NCI-H1105 treated with DMSO at 0.1 percent for 48 hours (cell line): ENCODE data around the gene SND1.

Experiments used
- DNase-seq: peaks from one replicate; lab custom pipeline; 2025; lab: John Stamatoyannopoulos, UW

Gene SND1

DNA sequence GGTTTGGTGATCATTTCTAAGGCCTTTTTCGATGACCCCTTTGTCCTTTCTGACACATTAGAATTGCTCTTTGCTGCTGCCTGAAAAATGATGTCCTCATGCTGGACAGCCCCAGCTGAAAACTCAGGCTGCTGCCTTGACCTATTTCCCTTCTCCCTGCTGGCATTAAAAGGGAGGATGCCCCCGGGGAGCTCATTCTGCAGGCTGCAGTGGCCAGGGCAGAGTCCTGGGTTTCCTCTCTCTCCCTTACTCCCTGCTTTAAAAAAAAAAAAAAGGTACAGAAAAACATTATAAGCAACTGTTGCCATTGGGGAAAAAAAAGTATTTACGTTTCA, 343.9 kb downstream of the SND1 start:
- DNase-seq, result no peak

DNA sequence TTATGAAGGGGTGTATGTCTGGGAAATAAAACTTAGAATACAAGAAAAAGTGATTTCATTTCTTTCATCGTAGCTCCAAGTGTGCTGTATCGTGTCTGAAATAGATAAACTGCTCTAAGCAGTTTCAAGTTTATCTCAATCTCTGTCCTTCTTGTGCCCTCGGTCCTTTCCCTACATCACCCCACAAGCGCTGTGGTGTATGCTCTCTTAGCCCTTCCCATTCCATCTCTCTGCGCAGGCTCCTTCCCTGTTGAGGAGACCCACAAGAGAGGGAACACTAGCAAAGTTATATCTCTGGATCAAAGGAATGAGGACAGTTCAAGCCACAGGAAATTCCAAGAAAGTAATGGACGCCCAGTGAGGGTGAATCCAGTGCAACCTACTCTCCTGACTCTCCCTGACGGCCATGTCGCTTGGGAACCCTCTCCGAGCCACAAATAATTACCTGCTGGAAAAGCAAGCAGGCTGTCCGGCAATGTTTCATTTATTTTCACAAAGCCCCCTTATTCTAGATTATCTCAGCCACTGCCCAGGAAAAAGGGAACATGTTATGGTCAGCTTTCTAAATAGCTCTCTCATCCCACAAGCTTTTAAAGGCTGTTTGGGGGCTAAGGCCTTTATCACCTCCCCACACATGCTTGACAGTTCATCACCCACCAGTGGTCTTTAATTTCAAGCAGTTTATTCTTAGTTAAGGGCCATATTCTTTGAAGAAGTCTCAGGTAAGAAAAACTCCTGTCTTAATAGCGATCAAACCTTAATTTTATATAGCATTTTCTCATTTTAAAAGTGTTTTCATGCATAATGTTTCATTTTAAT, 344.5 kb downstream of the SND1 start:
- DNase-seq, result no peak

GRCh38 chr7:127997226-127997922, 345.4 kb downstream of the SND1 start:
- DNase-seq, result no peak

GRCh38 chr7:127998671-127999070, 346.7 kb downstream of the SND1 start:
- no peak for DNase-seq

- no peak for DNase-seq
Observed at GRCh38 chr7:128000048-128000447, 348.1 kb downstream of the SND1 start.

GRCh38 chr7:128000854-128001265, 348.9 kb downstream of the SND1 start:
- no peak for DNase-seq

GRCh38 chr7:128003167-128003566, 351.2 kb downstream of the SND1 start:
- DNase-seq, result no peak

GRCh38 chr7:128003787-128004186, 351.8 kb downstream of the SND1 start:
- DNase-seq, result no peak

DNA sequence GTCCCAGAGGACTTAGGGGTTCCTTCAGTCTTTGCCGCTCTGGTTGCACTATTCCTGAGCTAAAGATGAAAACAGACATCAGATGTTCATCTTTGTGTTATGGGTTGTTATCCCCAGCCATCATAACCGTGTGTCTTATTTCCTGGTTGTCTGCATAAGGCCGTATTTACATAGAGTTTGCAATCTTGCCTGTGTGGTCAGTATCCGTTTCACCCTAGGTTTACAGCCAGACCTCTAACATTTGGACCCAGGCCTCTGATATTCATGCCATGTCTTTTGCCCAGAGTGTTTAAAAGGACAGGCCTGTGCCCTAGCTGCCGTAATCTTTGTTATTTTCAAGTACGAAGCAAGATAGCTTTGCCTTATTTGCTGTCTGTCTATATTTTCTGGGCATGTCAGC, 352.6 kb downstream of the SND1 start:
- DNase-seq, result no peak

- DNase-seq, result peak; percentile 17
Observed at GRCh38 chr7:128005117-128005516, 353.1 kb downstream of the SND1 start.

DNA sequence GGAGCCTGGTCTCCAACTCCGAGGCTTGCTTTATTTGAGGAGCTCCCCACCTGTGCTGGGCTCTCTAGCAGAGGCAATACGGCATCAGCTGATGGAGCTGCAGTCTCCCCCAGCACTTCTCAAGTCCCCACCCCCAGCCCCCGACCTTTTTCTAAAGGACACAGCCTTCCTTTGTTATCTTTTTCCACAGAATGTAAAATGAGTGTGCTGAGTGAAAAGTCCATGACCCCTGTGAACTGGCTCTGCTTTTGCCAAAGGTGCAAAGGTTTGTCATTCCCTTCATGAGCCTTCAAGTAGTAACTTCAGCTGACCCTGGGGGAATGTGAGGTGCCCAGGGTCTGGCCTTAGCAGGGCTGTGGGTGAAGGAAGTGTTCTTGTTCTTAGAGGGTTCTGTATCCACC, 353.8 kb downstream of the SND1 start:
- no peak for DNase-seq

DNA sequence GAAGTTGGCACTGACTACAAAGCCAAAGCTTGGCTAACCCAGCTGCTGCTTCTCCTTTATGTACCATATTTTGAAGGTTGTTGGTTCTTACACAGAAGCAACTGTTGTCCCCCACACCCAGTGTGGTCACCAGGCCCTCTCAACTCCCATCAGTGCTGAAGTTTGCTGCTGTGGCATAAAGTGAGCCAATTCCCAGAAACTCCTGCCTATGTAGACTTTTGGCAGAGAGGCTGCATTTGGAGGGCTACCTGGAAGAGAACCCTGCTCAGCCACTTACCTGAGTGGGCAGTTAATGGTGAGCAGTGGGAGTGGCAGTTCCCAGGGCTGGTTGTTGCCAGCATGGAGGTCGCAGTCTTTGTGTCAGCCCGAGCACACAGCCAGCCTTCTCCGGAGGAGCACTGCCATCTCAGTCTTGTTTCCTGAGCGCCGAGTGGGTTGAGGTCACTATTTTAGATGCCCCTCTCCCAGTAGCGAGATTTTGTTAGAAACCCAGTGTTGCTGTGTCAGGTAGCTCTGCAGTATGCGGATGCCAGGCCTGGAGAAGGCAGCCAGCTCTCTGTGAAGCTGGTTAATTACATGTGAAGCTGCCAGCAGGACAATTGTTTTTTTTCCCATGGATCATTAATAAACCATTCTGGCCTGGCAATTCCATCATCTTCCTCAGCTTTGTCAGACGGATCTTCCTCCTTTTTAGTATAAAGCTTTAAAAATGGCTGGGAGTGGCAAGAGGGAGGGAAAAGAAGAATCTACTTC, 354.7 kb downstream of the SND1 start:
- DNase-seq, result no peak

DNA sequence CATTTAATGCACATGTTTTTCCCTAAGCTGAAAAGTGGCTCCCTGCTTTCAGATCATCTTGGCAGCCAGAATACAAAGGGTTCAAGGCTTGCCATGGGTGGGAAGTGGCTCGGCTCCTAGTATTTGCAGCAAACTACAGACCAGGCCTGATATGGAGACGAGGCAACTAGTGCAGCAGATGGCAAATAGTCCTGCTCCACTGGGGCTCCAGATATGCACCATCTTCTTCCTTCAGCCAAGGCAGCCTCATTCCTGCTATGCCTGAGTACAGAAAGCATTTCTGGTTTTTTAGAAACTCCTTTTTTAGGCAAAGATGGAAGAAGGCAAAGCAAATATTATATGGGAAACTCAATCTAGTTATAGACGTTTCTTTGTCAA, 355.3 kb downstream of the SND1 start:
- no peak for DNase-seq

- no peak for DNase-seq
Observed at GRCh38 chr7:128008141-128008540, 356.1 kb downstream of the SND1 start.

DNA sequence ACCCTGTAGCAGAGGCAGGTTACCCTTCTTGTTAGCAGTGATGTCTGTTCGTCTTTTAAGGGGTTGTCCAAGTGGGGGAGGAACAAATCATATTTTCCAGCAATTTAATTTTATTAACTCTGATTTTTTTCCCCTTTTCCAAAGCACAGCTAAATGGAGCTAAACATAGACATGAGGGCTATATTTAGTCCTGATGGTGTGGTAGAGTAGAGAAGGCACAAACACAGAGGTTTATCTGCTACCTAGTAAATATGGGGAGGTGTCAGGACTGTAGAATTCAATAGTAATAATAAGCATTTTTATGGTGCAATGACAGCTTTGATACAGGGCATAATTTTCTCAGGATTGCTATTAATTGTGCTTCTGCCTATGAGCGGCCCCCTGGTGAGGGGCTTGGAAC, 356.8 kb downstream of the SND1 start:
- no peak for DNase-seq

DNA sequence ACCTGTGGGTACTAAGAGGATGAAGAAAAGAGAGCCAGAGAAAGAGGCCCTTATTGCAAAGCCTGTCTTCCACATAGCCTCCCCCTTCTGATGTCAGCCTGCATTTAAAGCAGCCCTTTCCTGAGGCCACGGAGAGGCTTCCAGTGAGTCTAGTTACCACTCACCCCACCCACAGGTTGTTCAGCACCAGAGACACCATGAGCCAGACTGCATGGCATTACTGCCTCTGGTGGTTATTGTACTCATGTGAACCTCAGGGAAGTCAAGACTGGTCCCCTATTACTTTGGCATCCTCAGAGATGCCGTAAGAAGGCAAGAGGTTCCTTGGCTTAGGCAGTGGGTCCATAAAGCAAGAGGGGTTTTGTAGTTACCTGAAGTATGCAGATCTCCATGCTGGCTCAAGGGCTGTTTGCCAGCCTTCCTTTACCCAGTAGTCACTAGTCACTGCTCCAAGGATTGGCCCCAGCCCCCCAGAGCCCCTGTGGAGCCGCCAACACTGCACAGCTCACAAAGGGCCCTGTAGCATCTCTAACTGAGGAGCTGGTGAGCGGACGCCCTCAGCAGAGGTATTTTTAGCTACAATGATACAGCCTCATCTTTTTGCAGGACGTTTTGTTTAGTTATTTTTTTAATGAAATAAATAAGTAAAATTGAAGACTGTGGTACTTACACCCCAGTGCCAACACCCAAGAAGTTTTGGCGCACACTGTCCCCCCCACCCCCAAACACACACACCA, 358.6 kb downstream of the SND1 start:
- no peak for DNase-seq

GRCh38 chr7:128011131-128011661, 359.2 kb downstream of the SND1 start:
- no peak for DNase-seq

- DNase-seq, result no peak
Observed at GRCh38 chr7:128014811-128015210, 362.8 kb downstream of the SND1 start.

DNA sequence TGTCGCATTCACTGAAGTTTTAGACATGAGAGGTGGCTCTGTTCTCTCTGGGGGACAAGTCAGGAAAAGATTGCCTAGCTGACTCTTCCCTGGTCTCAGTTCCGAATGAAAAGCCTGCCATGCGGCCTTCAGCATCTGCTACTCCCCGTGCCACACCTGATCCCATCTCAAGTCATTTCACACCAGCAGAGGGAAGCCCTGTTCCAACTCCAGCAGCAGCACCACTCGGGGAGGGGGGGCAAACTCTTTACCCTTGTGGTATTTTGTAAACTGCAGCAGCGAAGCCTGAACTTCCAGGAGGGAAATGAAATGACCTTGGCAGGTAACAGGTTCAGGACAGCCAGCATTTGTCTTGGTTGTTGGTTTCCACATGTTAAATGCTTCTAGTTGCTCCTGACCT, 365.5 kb downstream of the SND1 start:
- no peak for DNase-seq

DNA sequence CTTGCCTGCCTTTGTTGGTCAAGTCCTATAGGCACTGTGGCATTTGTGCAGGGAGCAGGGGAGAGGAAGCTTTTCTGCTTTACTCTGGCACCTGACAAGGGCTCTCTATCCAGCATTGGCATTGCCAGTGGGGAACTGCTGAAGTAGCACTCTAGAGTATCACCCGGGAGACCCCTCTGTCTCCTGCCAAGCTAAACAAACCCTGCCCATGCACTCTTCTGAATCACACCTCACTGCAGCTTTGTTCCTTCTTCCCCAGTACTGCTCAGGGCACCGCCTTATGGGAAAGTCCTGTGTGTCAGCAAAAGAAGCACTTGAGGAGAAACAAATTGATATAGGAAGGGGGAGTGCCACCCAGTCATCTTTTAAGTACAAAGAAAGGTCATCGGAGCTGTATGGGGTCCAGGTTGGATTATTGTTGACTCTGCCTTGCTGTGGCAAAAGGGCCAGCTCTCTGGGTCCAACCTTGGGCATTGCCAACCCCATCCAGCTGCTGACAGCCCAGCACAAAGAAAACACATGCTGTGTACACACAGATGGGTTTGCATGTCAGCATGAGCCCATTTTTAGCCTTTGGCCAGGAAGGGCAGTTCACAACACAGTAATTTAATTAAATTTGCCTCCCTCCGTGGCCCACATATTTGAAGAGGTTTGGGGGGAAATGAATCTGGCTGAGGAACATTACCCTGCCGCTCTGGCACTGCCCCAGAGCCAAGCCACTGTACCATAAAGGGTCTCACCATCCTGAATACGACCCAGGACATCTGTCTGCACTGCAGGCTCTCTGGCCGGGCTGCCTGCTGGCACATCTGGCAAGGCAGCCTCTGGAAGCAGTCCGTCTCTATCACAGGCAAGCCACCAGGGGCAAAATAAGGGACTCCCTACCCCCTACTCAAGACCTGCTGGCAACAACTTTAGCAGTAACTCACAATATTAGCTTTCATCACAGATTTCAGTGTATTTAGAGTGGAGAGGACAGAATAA, 366.2 kb downstream of the SND1 start:
- DNase-seq, result peak; percentile 71

DNA sequence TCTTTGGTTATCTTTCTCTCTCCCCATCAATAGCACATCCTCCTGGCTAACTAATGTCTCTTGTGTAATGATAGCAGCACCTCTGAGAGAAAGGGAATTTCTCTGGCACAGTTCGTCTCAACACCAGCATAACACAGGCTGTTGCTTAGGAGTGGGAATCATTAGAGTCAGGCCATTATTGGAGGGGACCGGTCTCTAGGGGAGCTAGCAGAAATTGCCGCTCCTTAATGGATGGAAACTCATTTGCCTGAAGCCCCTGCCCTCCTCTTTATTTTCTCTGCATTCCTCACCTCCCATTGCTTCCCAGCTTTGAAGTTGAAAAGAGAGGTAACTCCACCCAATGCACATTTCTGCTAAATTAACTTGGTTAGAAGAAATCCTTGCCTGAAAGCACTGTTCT, 367.3 kb downstream of the SND1 start:
- DNase-seq, result no peak
